ENCODE data around the gene ACKR3.

ACKR3 gene

GRCh38 chr2:236578411-236578846 is 8.8 kb downstream of the ACKR3 start:
- Histone ChIP-seq H3K4me3 (ENCODE audit: low read depth, low read length) (no peak overlapping the region), H3K4me1 (ENCODE audit: control insufficient read depth, insufficient read depth, low read length) (peaks cover 24% of the 10 kb centered on the region), H3K9me3 (ENCODE audit: control insufficient read depth, insufficient read depth, low read depth, low read length) (no peaks in the 10 kb centered on the region), H3K27ac (ENCODE audit: low read depth, low read length) (no peak overlapping the region), H3K9ac (ENCODE audit: low read length) (no peak overlapping the region), H3K36me3 (ENCODE audit: control insufficient read depth, insufficient read depth, low read length) (peaks cover 7% of the 10 kb centered on the region; the same call in 1 of the 2 replicates), H3K27me3 (ENCODE audit: control insufficient read depth, insufficient read depth, low read length) (no peaks in the 10 kb centered on the region)

DNA sequence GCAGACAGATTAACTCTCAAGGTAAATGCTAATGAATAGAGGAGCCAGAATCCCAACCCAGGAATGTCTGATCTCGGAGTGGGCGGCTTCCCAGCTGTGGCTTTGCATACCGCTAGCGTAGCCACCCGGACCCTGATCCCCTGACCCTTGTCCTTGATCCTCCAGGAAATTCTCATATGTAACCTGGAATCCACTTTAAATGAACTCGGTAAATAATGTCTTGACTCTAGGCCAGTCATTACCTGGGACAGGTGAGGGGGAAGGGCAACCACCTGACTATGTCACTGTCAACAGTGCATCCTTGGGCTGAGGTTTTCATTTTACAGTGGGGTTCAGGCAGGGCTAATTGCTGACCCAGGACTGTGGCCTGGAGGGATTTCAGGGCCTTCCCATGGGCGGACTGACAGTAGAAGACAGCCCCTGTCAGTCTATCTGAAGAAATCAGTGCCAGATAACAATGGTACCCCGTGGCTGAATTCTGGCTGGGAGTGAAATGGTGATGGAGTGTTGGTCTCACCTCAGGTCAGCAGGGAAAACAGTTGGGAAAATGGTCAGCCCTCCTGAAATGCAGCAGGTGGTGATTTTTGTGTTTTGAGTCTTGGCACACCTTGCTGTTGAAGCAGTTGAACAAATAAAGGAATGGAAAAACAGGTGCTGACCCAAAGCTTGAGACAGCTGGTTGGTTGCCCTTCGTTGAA is 9.6 kb downstream of the ACKR3 start:
- H3K9ac ChIP-seq (ENCODE audit: low read length): no peak overlapping the region
- H3K27me3 ChIP-seq (ENCODE audit: control insufficient read depth, insufficient read depth, low read length): no peaks in the 10 kb centered on the region
- H3K9me3 ChIP-seq (ENCODE audit: control insufficient read depth, insufficient read depth, low read depth, low read length): no peaks in the 10 kb centered on the region
- H3K4me3 ChIP-seq (ENCODE audit: low read depth, low read length): no peak overlapping the region
- peaks cover 24% of the 10 kb centered on the region for H3K4me1 ChIP-seq (ENCODE audit: control insufficient read depth, insufficient read depth, low read length)
- peaks cover 7% of the 10 kb centered on the region; the same call in 1 of the 2 replicates for H3K36me3 ChIP-seq (ENCODE audit: control insufficient read depth, insufficient read depth, low read length)
- no peak overlapping the region for H3K27ac ChIP-seq (ENCODE audit: low read depth, low read length)

GRCh38 chr2:236579746-236580315 is 10.2 kb downstream of the ACKR3 start:
- H3K36me3 ChIP-seq (ENCODE audit: control insufficient read depth, insufficient read depth, low read length): peaks cover 7% of the 10 kb centered on the region; the same call in 1 of the 2 replicates
- no peak overlapping the region for H3K27ac ChIP-seq (ENCODE audit: low read depth, low read length)
- no peaks in the 10 kb centered on the region for H3K9me3 ChIP-seq (ENCODE audit: control insufficient read depth, insufficient read depth, low read depth, low read length)
- H3K4me3 ChIP-seq (ENCODE audit: low read depth, low read length): no peak overlapping the region
- no peak overlapping the region for H3K9ac ChIP-seq (ENCODE audit: low read length)
- peaks cover 24% of the 10 kb centered on the region for H3K4me1 ChIP-seq (ENCODE audit: control insufficient read depth, insufficient read depth, low read length)
- no peaks in the 10 kb centered on the region for H3K27me3 ChIP-seq (ENCODE audit: control insufficient read depth, insufficient read depth, low read length)

DNA sequence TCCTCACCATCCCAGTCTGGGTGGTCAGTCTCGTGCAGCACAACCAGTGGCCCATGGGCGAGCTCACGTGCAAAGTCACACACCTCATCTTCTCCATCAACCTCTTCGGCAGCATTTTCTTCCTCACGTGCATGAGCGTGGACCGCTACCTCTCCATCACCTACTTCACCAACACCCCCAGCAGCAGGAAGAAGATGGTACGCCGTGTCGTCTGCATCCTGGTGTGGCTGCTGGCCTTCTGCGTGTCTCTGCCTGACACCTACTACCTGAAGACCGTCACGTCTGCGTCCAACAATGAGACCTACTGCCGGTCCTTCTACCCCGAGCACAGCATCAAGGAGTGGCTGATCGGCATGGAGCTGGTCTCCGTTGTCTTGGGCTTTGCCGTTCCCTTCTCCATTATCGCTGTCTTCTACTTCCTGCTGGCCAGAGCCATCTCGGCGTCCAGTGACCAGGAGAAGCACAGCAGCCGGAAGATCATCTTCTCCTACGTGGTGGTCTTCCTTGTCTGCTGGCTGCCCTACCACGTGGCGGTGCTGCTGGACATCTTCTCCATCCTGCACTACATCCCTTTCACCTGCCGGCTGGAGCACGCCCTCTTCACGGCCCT is 11.2 kb downstream of the ACKR3 start:
- Histone ChIP-seq H3K9me3 (ENCODE audit: control insufficient read depth, insufficient read depth, low read depth, low read length) (no peaks in the 10 kb centered on the region), H3K27me3 (ENCODE audit: control insufficient read depth, insufficient read depth, low read length) (no peaks in the 10 kb centered on the region), H3K27ac (ENCODE audit: low read depth, low read length) (no peak overlapping the region), H3K36me3 (ENCODE audit: control insufficient read depth, insufficient read depth, low read length) (peaks cover 7% of the 10 kb centered on the region; the same call in 1 of the 2 replicates), H3K4me3 (ENCODE audit: low read depth, low read length) (no peak overlapping the region), H3K4me1 (ENCODE audit: control insufficient read depth, insufficient read depth, low read length) (peaks cover 22% of the 10 kb centered on the region), H3K9ac (ENCODE audit: low read length) (no peak overlapping the region)

- Histone ChIP-seq H3K4me3 (ENCODE audit: low read depth, low read length) (no peak overlapping the region), H3K9ac (ENCODE audit: low read length) (no peak overlapping the region), H3K27ac (ENCODE audit: low read depth, low read length) (no peak overlapping the region), H3K36me3 (ENCODE audit: control insufficient read depth, insufficient read depth, low read length) (peaks cover 7% of the 10 kb centered on the region; the same call in 1 of the 2 replicates), H3K27me3 (ENCODE audit: control insufficient read depth, insufficient read depth, low read length) (no peaks in the 10 kb centered on the region), H3K4me1 (ENCODE audit: control insufficient read depth, insufficient read depth, low read length) (peaks cover 16% of the 10 kb centered on the region), H3K9me3 (ENCODE audit: control insufficient read depth, insufficient read depth, low read depth, low read length) (peaks cover 5% of the 10 kb centered on the region; the same call in 1 of the 2 replicates)
Measured at GRCh38 chr2:236581546-236581945, 11.9 kb downstream of the ACKR3 start.

DNA sequence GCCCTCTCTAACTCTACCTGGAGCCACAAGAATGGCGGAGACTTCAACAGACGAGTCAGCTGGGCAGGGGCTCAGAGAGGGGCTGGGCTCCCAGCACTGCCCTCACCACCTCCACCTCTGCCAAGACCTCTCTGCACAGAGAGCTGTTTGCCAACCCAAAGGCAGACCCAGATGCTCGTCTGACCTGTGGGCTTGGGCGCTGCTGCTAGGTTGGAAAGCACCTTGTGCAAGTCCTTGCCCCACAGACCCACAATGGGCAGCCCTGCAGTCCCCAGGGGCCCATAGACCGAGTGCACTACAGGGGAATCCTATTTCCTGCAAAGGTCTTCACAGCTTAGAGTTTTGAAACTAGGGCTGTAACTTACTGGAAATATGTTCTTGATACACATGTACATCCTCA is 13.3 kb downstream of the ACKR3 start:
- H3K27ac ChIP-seq (ENCODE audit: low read depth, low read length): no peak overlapping the region
- H3K4me3 ChIP-seq (ENCODE audit: low read depth, low read length): no peak overlapping the region
- peaks cover 15% of the 10 kb centered on the region; the same call in 1 of the 2 replicates for H3K4me1 ChIP-seq (ENCODE audit: control insufficient read depth, insufficient read depth, low read length)
- H3K9me3 ChIP-seq (ENCODE audit: control insufficient read depth, insufficient read depth, low read depth, low read length): peaks cover 5% of the 10 kb centered on the region; the same call in 1 of the 2 replicates
- no peaks in the 10 kb centered on the region for H3K27me3 ChIP-seq (ENCODE audit: control insufficient read depth, insufficient read depth, low read length)
- H3K36me3 ChIP-seq (ENCODE audit: control insufficient read depth, insufficient read depth, low read length): peaks cover 7% of the 10 kb centered on the region; the same call in 1 of the 2 replicates
- H3K9ac ChIP-seq (ENCODE audit: low read length): no peak overlapping the region

DNA sequence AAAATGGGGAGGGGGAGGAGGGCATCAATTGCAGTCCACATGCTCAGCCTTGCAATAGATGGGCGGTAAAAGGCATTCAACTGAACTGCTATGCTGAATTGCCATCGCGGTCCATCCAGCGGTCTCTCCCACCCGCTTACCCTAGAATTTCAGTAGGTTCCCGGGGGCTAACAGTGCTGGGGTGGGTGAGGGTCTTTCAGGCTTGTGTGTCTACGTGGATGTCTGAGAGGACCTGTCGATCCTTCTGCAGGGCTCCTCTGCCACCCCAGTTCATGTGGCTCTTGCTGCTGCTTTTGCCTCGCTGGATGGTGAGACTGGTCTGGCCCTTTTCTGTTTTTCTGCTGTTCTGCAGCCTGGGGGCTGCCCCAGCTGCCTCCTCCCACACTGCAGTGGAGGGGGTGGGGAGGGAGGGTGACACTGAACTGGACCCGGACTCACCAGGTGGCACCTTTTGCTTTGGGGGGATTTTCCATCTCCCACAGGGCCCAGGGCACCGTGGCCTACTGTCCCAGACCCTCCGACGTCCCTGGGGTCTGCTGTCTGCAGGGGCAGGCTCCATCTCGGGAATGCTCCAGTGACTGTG is 14.1 kb downstream of the ACKR3 start:
- Histone ChIP-seq H3K27ac (ENCODE audit: low read depth, low read length) (no peak overlapping the region), H3K4me1 (ENCODE audit: control insufficient read depth, insufficient read depth, low read length) (peaks cover 9% of the 10 kb centered on the region; the same call in 1 of the 2 replicates), H3K27me3 (ENCODE audit: control insufficient read depth, insufficient read depth, low read length) (no peaks in the 10 kb centered on the region), H3K36me3 (ENCODE audit: control insufficient read depth, insufficient read depth, low read length) (peaks cover 7% of the 10 kb centered on the region; the same call in 1 of the 2 replicates), H3K9ac (ENCODE audit: low read length) (no peak overlapping the region), H3K4me3 (ENCODE audit: low read depth, low read length) (no peak overlapping the region), H3K9me3 (ENCODE audit: control insufficient read depth, insufficient read depth, low read depth, low read length) (peaks cover 5% of the 10 kb centered on the region; the same call in 1 of the 2 replicates)

DNA sequence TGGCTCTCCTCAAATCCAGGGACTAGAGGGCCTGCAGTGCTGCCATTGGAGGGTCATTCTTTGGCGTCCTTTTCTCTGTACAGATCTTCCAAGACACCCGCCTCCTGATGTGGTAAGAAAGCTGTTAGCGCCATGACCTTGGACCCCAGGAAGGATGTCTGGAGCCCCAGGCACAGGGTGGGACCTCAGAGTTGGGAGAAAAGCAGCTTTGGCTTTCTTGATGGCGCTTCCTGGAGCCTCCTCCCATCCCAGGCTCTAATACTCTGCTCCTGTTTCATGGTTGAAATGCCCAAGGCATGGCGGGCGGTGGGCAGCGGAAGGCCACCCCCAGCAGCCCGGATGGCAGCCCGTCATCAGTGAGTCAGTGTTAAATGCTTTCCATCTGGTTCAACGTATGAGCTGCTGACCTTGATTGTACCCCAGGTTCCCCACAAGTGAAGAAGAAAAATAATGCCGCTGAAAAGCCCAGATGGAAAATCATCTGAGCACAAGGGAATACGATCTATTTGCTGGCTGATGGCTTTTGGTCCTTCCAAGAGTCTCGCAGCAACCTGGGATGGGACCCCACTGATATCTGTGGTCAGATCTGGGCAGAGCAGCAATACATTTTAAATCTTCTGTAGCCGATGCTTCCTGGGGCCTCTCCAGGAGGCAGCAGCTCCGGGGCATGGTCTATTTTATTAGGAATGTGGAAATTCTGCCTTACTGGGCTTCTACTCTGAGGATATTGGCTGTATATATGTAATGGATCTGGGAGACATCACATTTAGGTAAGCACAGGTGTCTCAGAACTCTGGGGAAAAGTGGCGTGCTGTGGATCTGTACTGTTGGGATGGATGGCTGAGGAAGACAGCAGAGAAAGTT is 15.1 kb downstream of the ACKR3 start:
- peaks cover 7% of the 10 kb centered on the region; the same call in 1 of the 2 replicates for H3K36me3 ChIP-seq (ENCODE audit: control insufficient read depth, insufficient read depth, low read length)
- no peaks in the 10 kb centered on the region for H3K4me1 ChIP-seq (ENCODE audit: control insufficient read depth, insufficient read depth, low read length)
- H3K9me3 ChIP-seq (ENCODE audit: control insufficient read depth, insufficient read depth, low read depth, low read length): peaks cover 5% of the 10 kb centered on the region; the same call in 1 of the 2 replicates
- H3K9ac ChIP-seq (ENCODE audit: low read length): no peak overlapping the region
- H3K27ac ChIP-seq (ENCODE audit: low read depth, low read length): no peak overlapping the region
- no peaks in the 10 kb centered on the region for H3K27me3 ChIP-seq (ENCODE audit: control insufficient read depth, insufficient read depth, low read length)
- no peak overlapping the region for H3K4me3 ChIP-seq (ENCODE audit: low read depth, low read length)

- Histone ChIP-seq H3K36me3 (ENCODE audit: control insufficient read depth, insufficient read depth, low read length) (0 out of 2 replicates have a peak, but pooled peaks cover 4% of the 10 kb centered on the region), H3K9ac (ENCODE audit: low read length) (no peak overlapping the region), H3K4me1 (ENCODE audit: control insufficient read depth, insufficient read depth, low read length) (no peaks in the 10 kb centered on the region), H3K27me3 (ENCODE audit: control insufficient read depth, insufficient read depth, low read length) (no peaks in the 10 kb centered on the region), H3K27ac (ENCODE audit: low read depth, low read length) (no peak overlapping the region), H3K9me3 (ENCODE audit: control insufficient read depth, insufficient read depth, low read depth, low read length) (peaks cover 5% of the 10 kb centered on the region; the same call in 1 of the 2 replicates), H3K4me3 (ENCODE audit: low read depth, low read length) (no peak overlapping the region)
Measured at GRCh38 chr2:236585966-236586365, 16.3 kb downstream of the ACKR3 start.

Data from HUES6 (cell line).